WERI-Rb-1 (cell line): ENCODE results near the gene SMYD3.

ENCODE experiments used
- DNase-seq: peaks from one replicate; pipeline ENCODE4 v3.0.0-alpha.2; 2020
- H3K27ac ChIP-seq: fragments of 250-450 bp; sonication (Bioruptor Pico); 2 replicates; pipeline ENCODE4 v1.5.1; 2020; ENCODE audit warnings: mild to moderate bottlenecking, moderate library complexity
- H3K27me3 ChIP-seq: fragments of 250-450 bp; sonication (Bioruptor Pico); 2 replicates; pipeline ENCODE4 v1.5.1; 2021; ENCODE audit warnings: mild to moderate bottlenecking, low read depth, moderate library complexity; ENCODE audit not compliant: insufficient read depth, severe bottlenecking
- H3K36me3 ChIP-seq: fragments of 250-450 bp; sonication (Bioruptor Pico); 2 replicates; pipeline ENCODE4 v1.5.1; 2020; ENCODE audit warnings: mild to moderate bottlenecking, moderate library complexity
- H3K4me3 ChIP-seq: 2 replicates; pipeline ENCODE4 v1.5.1; 2011; ENCODE audit warnings: low read depth, mild to moderate bottlenecking, control low read depth, low read length
- H3K9me3 ChIP-seq: fragments of 250-450 bp; sonication (Bioruptor Pico); 2 replicates; pipeline ENCODE4 v1.5.1; 2021; ENCODE audit warnings: mild to moderate bottlenecking, moderate library complexity; ENCODE audit not compliant: severe bottlenecking
- CTCF ChIP-seq: IDR thresholded peaks from 2 replicates; pipeline ENCODE4 v1.5.1; 2011; ENCODE audit warnings: low read depth, mild to moderate bottlenecking, control low read depth, inconsistent platforms, low read length

Gene SMYD3

GRCh38 chr1:245864872-245865271 is 642.2 kb downstream of the SMYD3 start:
- Histone ChIP-seq H3K4me3 (no peak overlapping the region), H3K9me3 (no peaks in the 10 kb centered on the region), H3K27me3 (no peaks in the 10 kb centered on the region), H3K27ac (no peak overlapping the region), H3K36me3 (no peaks in the 10 kb centered on the region)
- DNase-seq, result no peak
- TF ChIP-seq CTCF, result no peak

DNA sequence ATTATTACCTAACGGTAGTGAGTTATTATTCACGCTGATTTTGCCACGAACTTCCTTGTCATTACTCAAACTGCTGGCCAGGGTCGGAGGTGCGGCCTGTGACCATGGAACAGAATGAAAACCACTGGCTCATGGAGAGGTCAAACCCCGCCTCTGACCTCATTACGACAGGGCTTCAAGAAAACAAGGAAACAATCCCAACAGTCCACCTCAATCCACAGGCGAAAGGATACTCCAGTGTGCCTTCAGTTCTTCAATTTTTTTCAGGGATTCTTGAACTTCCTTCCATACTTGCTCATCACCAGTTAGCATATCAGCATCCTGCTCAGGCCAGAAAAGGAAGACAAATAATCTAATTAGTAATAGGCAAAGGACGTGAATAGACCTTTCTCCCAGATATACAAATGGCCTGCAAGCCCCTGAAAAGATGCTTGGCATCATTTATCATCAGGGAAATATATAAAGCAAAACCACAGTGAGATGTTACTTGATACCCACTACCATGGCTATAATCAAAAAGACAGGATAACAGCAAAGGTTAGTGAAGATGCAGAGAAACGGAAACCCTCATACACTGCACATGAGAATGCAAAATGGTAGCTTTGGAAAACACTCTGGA is 643.4 kb downstream of the SMYD3 start:
- no peak for TF ChIP-seq CTCF
- Histone ChIP-seq H3K36me3 (no peaks in the 10 kb centered on the region), H3K27ac (no peak overlapping the region), H3K4me3 (no peak overlapping the region), H3K9me3 (no peaks in the 10 kb centered on the region), H3K27me3 (no peaks in the 10 kb centered on the region)
- no peak for DNase-seq

DNA sequence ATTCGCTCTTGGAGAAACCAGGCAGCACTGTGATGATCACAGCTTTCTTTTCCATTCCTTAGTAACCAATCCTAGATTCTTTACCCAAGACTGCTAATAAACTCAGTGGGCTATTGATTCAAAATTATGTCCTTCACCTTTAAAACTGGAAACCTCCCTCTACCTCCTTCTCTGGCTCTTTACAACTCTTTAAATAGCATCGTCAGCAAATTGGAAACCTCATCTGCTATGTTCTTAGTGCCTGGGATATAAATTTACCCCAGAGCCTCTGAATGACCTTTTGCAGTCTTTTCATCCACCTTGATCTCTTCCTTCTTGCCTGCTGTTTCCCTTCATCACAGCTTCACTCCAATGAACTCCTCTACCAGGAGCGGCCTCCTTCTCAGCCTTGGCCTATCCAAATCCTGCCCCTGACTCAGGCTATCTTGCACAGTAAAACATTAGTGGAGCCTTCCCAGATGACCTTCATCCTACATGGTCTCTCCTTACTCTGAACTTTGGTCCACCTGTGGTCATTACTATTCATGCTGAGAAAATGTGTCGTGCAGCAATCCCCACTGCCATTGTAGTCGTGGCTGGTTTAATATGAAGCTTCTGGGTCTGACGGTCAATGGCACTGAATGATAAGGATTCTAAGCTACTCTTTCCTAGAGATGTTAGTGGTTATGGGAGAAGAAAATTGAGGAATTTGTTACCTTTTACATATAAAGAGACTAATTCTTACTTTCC is 644.1 kb downstream of the SMYD3 start:
- TF ChIP-seq CTCF, result no peak
- no peaks in the 10 kb centered on the region for H3K9me3 ChIP-seq
- no peak overlapping the region for H3K27ac ChIP-seq
- no peak overlapping the region for H3K4me3 ChIP-seq
- no peak for DNase-seq
- no peaks in the 10 kb centered on the region for H3K36me3 ChIP-seq
- H3K27me3 ChIP-seq, result no peaks in the 10 kb centered on the region

- TF ChIP-seq CTCF, result no peak
- no peaks in the 10 kb centered on the region for H3K27me3 ChIP-seq
- no peak overlapping the region for H3K4me3 ChIP-seq
- H3K36me3 ChIP-seq, result no peaks in the 10 kb centered on the region
- H3K27ac ChIP-seq, result no peak overlapping the region
- H3K9me3 ChIP-seq, result no peaks in the 10 kb centered on the region
- no peak for DNase-seq
Observed at GRCh38 chr1:245860657-245861544, 646.2 kb downstream of the SMYD3 start.

GRCh38 chr1:245859493-245860114 is 647.5 kb downstream of the SMYD3 start:
- Histone ChIP-seq H3K36me3 (no peaks in the 10 kb centered on the region), H3K27me3 (no peaks in the 10 kb centered on the region), H3K4me3 (no peak overlapping the region), H3K9me3 (no peaks in the 10 kb centered on the region), H3K27ac (no peak overlapping the region)
- DNase-seq, result no peak
- TF ChIP-seq CTCF, result no peak
